Measurements from ENCODE around the gene LTB4R2.

DNA sequence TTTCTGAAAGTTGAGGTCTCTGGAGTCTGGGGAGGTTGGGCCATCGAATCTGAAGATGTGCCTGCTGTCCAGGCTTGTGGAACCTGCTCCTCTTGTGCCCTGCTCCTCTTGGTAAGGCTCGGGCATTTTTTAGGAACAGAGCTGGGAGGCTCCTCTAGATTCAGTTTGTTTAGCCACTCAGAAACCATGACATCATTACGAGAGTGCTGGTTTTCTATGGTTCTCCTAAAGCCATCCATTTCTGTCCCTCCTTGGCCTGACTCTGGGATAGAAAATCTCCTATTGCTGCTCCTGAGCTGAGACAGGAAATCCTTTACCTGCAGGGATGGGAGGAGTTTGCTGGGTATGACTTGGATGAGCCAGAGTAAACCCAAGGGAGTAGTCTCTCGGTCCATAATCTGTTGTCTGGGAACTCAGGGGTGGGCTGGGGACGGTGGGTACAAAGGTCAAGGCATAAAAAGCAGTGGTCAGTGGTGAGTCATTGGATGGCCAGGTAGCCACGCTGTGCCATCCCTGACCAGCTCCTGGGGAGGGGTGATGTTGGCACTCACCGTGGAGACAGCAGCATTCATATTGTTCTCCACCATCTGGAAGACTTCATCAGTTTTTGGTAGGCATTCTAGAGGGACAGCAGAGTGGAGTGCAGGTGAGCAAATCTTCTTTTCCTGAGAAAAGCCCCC is 27.3 kb downstream of the LTB4R2 start:
- TF ChIP-seq, protein P1, sequence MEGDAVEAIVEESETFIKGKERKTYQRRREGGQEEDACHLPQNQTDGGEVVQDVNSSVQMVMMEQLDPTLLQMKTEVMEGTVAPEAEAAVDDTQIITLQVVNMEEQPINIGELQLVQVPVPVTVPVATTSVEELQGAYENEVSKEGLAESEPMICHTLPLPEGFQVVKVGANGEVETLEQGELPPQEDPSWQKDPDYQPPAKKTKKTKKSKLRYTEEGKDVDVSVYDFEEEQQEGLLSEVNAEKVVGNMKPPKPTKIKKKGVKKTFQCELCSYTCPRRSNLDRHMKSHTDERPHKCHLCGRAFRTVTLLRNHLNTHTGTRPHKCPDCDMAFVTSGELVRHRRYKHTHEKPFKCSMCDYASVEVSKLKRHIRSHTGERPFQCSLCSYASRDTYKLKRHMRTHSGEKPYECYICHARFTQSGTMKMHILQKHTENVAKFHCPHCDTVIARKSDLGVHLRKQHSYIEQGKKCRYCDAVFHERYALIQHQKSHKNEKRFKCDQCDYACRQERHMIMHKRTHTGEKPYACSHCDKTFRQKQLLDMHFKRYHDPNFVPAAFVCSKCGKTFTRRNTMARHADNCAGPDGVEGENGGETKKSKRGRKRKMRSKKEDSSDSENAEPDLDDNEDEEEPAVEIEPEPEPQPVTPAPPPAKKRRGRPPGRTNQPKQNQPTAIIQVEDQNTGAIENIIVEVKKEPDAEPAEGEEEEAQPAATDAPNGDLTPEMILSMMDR (IDR thresholded peaks at IDR 0.05; ENCODE audit: insufficient read depth, low read depth, low read length) = no peak
- TF ChIP-seq EZH2 (IDR thresholded peaks at IDR 0.05; ENCODE audit: insufficient read depth, low read length) = no peak

Data from astrocyte (in vitro differentiated cells and primary cell).